ENCODE measurements around the gene ACTN2.

Gene ACTN2

GRCh38 chr1:236742421-236743160 is 56.3 kb downstream of the ACTN2 start:
- no peak for DNase-seq (ENCODE audit: low read depth)

GRCh38 chr1:236744533-236744932 is 58.2 kb downstream of the ACTN2 start:
- no peak for DNase-seq (ENCODE audit: low read depth)

DNA sequence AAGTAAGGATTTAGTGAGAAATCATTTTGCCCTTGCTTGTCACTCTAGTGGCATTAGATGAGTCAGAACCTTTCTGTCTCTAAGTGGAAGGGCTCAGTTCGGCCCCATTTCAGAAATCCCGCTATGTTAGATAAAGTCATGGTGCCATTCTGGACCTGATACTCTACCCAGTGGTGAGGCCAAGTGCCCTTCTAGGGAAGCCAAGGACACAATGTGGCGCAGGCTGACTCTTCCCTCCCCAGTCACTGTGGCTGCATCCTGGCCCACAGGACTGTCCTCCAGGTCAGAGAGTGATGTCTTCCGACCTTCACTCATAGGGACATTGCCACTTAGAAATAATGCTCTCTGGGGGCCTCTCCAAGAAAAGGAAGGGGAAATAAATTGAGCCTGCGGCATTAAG is 60.5 kb downstream of the ACTN2 start:
- no peak for DNase-seq (ENCODE audit: low read depth)

DNA sequence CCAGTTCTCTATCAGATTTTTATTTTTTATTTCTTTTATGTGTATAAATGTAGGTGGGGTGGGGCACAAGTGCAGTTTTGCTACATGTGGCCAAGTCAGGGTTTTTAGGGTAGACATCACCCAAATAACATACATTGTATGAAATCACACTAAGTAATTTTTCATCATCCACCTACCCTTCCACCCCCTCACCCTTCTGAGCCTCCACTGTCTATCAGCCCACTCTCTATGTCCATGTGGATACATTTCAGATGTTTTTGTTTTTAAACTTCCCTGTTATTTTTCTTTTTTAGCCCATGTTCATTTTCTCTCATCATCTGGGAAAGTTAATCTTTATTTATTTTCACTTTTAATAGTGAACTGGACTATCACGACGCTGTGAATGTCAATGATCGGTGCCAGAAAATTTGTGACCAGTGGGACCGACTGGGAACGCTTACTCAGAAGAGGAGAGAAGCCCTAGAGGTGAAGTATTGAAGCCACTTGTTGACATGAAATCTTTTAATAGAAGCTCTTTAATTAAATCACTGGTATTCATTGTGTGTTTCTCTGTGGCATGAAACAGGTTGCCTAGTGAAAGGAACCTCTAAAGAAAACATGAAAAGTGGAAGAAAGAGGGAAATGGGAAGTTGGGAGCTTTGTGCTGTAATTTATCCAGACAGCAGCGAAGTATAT is 61.1 kb downstream of the ACTN2 start:
- DNase-seq (ENCODE audit: low read depth): no peak

DNA sequence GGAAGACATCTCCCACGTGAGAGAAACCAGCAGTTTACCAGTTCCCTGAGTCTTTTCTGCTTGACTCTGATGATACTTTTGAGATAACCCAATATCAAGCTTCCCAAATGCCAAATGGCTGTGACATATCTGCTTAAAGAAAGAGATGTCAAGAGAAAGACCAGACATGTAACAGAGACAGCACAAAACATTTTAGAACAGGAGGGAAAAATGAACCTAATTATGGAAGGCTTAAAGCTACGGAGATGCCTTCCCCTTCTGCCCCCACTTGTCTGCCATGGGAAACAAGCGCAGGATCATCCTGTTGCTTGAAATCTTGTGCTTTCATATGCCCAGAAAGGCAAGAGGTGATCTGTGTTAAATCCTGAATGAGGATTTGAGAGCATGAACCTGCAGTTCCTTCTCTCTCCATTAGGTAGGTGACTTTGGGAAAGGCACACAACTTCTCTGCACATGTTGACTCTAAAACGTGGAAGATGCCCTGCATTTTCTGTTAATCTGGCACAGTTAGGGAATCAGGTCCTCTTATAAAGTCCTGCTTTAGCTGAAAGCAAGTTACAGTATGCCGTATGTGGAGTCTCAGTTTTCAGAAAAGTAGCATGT is 62.1 kb downstream of the ACTN2 start:
- DNase-seq (ENCODE audit: low read depth): no peak

DNA sequence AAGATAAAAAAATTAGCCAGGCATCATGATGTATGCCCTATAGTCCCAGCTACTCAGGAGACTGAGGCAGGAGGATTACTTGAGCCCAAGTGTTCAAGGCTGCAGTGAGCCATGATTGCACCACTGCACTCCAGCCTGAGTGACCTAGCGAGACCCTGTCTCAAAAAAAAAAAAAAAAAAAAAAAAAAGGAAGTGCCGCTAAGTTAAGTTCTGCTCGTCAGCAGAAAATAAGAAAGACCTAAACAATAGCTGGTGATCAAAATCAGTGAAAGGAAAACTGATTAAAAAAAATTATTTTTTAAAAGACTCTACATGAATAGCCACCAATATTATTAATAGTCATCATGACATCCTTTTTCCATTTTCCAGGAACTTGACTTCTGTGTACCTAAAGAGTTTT is 64.6 kb downstream of the ACTN2 start:
- no peak for DNase-seq (ENCODE audit: low read depth)

- no peak for DNase-seq (ENCODE audit: low read depth)
These were observed 65.1 kb downstream of the ACTN2 start for GRCh38 chr1:236751385-236751784.

- DNase-seq (ENCODE audit: low read depth): no peak
These were observed 65.6 kb downstream of the ACTN2 start for GRCh38 chr1:236751935-236752334.

DNA sequence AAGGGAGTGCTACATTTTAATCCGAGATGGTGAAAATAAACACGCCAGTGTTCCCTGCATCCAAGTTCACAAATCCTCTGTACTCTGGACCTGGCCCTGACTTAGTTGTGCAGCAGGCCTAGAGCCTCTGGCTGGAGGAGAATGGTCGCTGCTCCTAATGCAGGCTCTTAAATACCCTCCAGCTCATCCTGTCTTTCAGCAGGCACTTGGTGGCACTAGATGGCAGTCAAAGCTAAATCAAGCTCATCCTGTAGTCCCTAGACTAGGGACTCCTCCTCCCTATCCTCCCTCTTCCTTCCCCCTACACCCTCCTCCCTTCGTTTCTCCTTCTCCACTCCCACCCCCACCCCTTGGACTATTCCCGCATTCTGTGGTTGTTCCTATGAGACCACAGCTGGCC is 67.2 kb downstream of the ACTN2 start:
- peak; percentile 38 for DNase-seq (ENCODE audit: low read depth)

DNA sequence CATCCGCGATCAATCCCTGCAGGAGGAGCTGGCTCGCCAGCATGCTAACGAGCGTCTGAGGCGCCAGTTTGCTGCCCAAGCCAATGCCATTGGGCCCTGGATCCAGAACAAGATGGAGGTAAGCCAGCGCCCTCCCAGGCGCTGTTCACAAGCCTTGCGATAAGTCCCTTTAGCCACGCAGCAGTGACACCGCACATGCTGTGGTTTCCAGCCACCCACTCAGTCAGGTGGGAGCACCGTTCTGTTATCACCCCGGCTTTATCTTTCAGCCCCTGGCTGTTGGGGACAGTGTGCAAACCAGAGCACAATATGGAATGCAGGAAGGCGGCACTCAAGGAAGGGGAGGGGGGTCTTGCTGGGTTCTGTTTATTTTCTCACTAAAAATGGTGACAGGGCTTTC is 67.7 kb downstream of the ACTN2 start:
- DNase-seq (ENCODE audit: low read depth): no peak

DNA sequence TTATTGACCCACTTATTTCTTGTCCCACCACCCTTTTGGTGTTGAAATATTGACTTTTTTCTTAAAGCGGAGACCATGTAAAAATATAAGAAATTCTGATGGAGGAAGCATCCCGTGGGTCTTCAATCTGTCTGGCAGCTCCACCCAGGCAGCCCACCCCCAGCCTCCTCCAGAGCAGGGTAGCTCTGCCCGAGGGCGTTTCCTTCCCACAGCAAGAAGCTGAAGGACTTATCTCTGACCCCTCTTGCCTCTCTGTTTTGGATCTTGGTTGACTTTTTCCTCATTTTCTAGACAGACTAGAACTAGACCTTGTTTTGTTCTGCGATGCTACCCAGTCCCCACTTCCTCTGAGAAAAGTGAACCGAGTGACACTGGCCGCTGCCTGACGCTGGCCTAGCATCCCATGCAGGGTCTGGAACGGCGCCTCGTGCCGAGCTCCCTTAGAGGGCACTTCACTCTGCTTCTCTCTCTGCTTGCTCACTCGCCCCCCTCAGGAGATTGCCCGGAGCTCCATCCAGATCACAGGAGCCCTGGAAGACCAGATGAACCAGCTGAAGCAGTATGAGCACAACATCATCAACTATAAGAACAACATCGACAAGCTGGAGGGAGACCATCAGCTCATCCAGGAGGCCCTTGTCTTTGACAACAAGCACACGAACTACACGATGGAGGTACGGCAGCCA is 68.4 kb downstream of the ACTN2 start:
- no peak for DNase-seq (ENCODE audit: low read depth)

DNA sequence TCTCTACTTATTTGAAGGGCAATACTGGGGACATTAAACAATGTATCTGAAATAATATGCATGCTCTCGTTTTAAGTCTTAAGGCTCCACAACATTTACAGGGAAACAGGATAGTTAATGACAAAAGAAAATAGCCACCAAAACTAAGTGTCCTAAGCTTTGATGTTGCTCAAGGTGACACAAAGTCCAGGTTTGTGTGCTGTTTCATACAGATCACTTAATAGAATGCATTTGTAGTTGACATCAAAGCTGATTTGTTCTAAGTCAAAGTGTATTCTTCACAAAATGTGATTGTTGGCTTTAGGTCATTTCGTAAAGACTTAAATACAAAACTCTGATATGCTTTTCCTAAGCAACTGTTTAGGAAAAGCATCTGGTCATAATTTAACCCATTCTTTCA is 71.3 kb downstream of the ACTN2 start:
- no peak for DNase-seq (ENCODE audit: low read depth)

DNA sequence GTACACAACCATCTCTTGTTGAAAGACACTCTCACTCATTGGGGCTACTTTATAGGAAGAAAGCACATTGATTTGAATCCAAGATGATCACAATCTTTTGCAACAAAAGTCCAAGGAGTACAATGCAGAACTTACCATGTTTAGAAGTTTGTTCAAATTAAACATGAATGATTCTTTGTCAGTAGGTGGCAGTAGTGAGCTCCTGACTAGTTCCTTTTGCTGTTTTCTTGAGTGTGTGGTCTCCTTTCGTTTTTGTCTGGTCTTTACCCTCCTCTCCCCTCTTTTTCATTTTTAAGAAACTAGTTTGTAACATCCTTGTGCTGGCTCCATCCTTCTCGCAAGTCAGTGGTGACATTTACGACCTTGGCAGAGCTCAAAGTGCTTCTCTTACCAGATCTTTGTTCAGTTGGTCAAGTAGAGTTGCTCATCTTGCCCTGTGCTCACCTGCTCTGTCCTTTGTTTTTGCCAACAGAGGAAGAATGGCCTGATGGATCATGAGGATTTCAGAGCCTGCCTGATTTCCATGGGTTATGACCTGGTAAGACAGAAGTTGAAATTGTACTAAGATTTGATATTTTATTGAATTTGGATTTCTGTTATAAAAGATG is 73.1 kb downstream of the ACTN2 start:
- DNase-seq (ENCODE audit: low read depth): peak; percentile 43

DNA sequence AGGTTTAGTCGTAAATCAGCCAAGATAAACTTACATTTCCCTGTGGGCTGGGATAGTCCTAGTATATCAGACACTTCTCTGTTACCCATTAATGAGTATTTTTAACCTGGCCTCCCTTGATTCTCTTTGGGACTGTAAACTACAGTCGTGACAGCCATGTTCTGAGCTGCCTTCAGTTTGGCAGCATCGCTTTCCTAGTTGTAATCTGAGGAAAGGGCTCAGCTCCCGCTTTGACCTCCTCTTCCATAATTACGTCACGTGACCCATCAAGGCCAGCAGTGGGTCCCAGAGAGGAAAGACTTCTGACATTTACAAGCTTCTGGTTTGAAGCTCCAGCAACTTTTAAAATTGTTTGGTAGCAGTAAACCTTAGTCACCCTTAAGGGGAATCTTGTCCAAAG is 74.2 kb downstream of the ACTN2 start:
- no peak for DNase-seq (ENCODE audit: low read depth)

GRCh38 chr1:236760986-236761385 is 74.7 kb downstream of the ACTN2 start:
- no peak for DNase-seq (ENCODE audit: low read depth)

DNA sequence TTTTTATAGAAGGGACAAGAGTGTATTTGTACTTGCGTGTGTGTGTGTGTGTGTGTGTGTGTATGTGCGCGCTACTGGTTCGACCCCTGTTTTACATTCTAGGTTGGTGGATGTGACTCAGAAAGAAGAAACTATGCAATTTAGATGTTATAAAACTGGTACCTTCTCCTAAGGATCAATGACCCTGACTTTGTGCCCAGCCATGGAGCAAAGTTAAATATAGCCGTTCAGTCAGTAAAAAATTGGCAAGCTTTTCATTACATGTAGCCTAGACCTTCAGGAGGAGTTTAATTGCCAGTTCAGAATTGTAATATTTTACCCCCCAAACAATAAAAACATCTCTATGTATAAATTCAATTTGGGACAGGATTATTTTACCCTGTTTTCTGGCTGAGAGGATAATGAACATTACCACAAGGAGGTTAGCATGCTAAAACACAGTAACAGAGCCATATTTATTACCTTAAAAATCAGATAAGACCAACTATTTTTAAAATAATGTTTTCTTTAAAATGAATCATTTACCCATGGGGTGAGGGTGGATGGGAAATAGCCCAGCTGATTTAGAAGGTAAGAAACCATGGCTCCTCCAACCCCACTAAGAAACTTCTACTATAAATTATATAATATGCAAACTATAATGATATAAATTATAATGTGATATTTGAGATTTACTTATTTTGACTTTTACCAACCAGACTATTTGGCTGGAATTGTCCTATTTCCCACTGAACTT is 75.3 kb downstream of the ACTN2 start:
- no peak for DNase-seq (ENCODE audit: low read depth)

DNA sequence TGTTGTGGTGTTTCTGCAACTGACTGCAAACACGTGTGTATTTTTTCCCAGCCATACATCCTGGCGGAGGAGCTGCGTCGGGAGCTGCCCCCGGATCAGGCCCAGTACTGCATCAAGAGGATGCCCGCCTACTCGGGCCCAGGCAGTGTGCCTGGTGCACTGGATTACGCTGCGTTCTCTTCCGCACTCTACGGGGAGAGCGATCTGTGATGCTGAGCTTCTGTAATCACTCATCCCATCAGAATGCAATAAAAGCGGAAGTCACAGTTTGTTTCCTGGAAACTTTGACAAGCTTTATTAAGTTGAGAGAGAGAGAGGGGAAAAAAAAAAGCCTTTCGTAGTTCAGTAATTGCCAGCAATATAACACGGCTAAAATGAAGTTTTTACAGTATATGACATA is 76.1 kb downstream of the ACTN2 start:
- no peak for DNase-seq (ENCODE audit: low read depth)

DNA sequence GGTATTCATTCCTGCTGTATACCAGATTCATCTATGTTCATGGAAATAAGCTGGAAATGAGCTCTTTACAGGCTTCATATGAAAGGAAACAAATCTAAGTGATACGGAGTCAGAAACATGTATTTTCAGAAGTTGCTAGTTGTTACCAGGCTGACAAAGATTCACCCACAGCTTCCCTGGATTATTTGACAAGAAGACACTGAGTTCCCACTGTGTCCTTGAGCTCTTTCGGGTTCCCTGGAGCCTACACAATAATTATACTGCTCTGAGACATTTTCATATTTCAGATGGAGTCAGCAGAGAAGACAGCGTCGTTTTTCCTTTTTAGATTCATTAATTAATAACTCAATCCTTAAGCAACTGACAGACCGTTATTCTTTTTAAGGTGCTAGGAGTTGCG is 79.5 kb downstream of the ACTN2 start:
- no peak for DNase-seq (ENCODE audit: low read depth)

DNA sequence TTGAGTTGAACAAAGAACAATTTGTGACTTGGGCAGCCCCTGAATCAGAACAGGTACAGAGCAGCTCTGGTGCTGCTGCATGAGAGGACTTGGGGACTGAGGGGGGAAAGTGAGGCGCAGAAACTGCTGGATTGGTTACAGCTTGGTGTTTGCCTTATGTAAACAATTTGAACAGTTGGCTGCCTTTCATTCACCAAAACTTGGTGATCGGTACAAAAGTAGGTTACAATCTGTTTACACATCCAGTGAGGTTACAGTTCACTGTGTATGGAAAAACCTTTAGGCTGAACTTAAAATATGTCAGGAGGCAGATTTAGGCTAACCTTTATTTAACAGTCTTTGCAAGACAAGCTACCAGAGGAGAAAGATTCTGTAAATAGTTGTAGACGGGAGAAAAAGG is 80.2 kb downstream of the ACTN2 start:
- no peak for DNase-seq (ENCODE audit: low read depth)

DNA sequence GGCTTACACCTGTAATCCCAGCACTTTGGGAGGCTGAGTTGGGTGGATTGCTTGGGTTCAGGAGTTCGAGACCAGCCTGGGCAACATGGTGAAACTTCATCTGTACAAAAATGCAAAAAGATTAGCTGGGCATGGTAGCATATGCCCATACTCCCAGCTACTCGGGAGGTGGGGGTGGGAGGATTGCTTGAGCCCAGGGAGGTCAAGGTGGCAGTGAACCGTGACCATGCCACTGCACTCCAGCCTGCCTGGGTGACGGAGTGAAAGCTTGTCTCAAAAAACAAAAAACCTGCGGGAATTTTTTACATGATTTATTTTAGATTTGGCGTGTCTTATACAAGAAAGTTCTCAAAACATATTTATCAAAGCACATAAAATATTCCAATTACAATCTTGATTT is 81.0 kb downstream of the ACTN2 start:
- DNase-seq (ENCODE audit: low read depth): no peak

GRCh38 chr1:236768601-236769000 is 82.3 kb downstream of the ACTN2 start:
- DNase-seq (ENCODE audit: low read depth): no peak

- no peak for DNase-seq (ENCODE audit: low read depth)
These were observed 87.6 kb downstream of the ACTN2 start for GRCh38 chr1:236773919-236774318.

All from iris pigment epithelial cell (primary cell).